NT2/D1 (cell line): ENCODE measurements around the gene BEX4.
"Not testable (repeated sequence)": the region's sequence is repeated elsewhere in the genome, so short reads cannot be mapped to it uniquely, and the experiment has no call there.

ENCODE experiments used
- DNase-seq: peaks from one replicate; pipeline ENCODE4 v3.0.0-alpha.2; 2011; ENCODE audit warnings: low read depth, low spot score
- H3K27me3 ChIP-seq: 2 replicates; pipeline ENCODE4 v1.6.0; 2011; ENCODE audit warnings: mild to moderate bottlenecking; ENCODE audit not compliant: insufficient read length, insufficient read depth
- H3K36me3 ChIP-seq: 2 replicates; pipeline ENCODE4 v1.6.1; 2011; ENCODE audit warnings: mild to moderate bottlenecking, low read length, mixed read lengths; ENCODE audit not compliant: insufficient read depth, insufficient read length
- H3K4me1 ChIP-seq: 2 replicates; pipeline ENCODE4 v1.5.1; 2011; ENCODE audit not compliant: insufficient read depth, insufficient read length
- H3K4me3 ChIP-seq: 2 replicates; pipeline ENCODE4 v1.5.1; 2011; ENCODE audit warnings: low read depth; ENCODE audit not compliant: insufficient read length
- H3K9ac ChIP-seq: 2 replicates; pipeline ENCODE4 v1.6.0; 2011; ENCODE audit warnings: low read depth; ENCODE audit not compliant: insufficient read length
- H3K9me3 ChIP-seq: 2 replicates; pipeline ENCODE4 v1.5.1; 2011; ENCODE audit warnings: mild to moderate bottlenecking, low read length; ENCODE audit not compliant: insufficient read depth
- SUZ12 ChIP-seq: IDR thresholded peaks from 2 replicates; pipeline ENCODE4 v1.6.1; 2011; ENCODE audit not compliant: insufficient read length, insufficient read depth; ENCODE audit errors: extremely low read depth
- YY1 ChIP-seq: IDR thresholded peaks from 2 replicates; pipeline ENCODE4 v1.6.1; 2011; ENCODE audit not compliant: insufficient read length, insufficient read depth
- ZNF274 ChIP-seq: IDR thresholded peaks from 2 replicates; pipeline ENCODE4 v1.6.1; 2011; ENCODE audit warnings: mild to moderate bottlenecking, low read depth, low read length

Gene BEX4

DNA sequence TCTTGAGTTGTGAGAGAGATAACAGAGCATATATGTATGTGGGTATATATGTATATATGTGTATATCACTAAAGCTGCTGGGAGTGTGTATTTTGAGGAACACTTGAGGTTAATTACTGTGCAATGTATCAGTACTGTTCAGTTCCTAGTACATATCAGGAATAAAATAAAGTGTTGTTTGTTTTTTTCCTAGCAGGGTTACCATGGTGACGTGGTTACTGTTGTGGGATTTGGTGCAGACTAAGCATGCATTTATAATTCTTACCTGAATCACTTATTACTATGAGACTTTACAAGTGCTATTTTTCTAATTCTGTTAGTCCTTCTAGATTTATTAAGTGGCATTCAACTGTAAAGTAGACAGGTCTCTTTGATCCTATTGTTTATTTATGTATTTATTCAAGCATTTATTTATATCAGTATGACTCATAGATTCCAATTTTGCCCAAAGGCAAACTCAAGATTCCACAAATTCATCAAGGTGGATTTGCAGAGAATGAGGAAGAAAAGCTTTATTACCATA is 26.9 kb upstream of the BEX4 start:
- TF ChIP-seq YY1 (no peak), ZNF274 (no peak), SUZ12 (no peak)
- no peak for DNase-seq
- Histone ChIP-seq H3K36me3 (no peaks in the 10 kb centered on the region), H3K9me3 (no peaks in the 10 kb centered on the region), H3K27me3 (peaks cover 35% of the 10 kb centered on the region), H3K4me1 (no peaks in the 10 kb centered on the region), H3K9ac (no peak overlapping the region), H3K4me3 (no peak overlapping the region)

GRCh38 chrX:103197721-103198306 is 17.1 kb upstream of the BEX4 start:
- no peaks in the 10 kb centered on the region for H3K4me1 ChIP-seq
- no peaks in the 10 kb centered on the region for H3K27me3 ChIP-seq
- H3K9me3 ChIP-seq = no peaks in the 10 kb centered on the region
- TF ChIP-seq YY1 (no peak), ZNF274 (no peak), SUZ12 (no peak)
- H3K4me3 ChIP-seq = no peak overlapping the region
- H3K36me3 ChIP-seq = no peaks in the 10 kb centered on the region
- no peak overlapping the region for H3K9ac ChIP-seq
- DNase-seq = no peak

GRCh38 chrX:103198668-103199067 is 16.2 kb upstream of the BEX4 start:
- H3K4me1 ChIP-seq, H3K9me3 ChIP-seq, H3K9ac ChIP-seq, H3K27me3 ChIP-seq, DNase-seq, H3K36me3 ChIP-seq, H3K4me3 ChIP-seq: not testable (repeated sequence)

GRCh38 chrX:103201041-103201440 is 13.9 kb upstream of the BEX4 start:
- H3K9ac ChIP-seq = no peak overlapping the region
- TF ChIP-seq ZNF274 (no peak), YY1 (no peak), SUZ12 (no peak)
- H3K4me3 ChIP-seq = no peak overlapping the region
- no peaks in the 10 kb centered on the region for H3K27me3 ChIP-seq
- no peak for DNase-seq
- H3K4me1 ChIP-seq = no peaks in the 10 kb centered on the region
- no peaks in the 10 kb centered on the region for H3K36me3 ChIP-seq
- no peaks in the 10 kb centered on the region for H3K9me3 ChIP-seq

- Histone ChIP-seq H3K9ac (no peak overlapping the region), H3K36me3 (no peaks in the 10 kb centered on the region), H3K27me3 (no peaks in the 10 kb centered on the region), H3K4me1 (no peaks in the 10 kb centered on the region), H3K9me3 (no peaks in the 10 kb centered on the region), H3K4me3 (no peak overlapping the region)
- TF ChIP-seq YY1 (no peak), ZNF274 (no peak), SUZ12 (no peak)
- no peak for DNase-seq
Measured at GRCh38 chrX:103210056-103210455, 4.9 kb upstream of the BEX4 start.

- no peaks in the 10 kb centered on the region for H3K9me3 ChIP-seq
- no peaks in the 10 kb centered on the region for H3K27me3 ChIP-seq
- TF ChIP-seq YY1 (no peak), ZNF274 (no peak), SUZ12 (no peak)
- no peaks in the 10 kb centered on the region for H3K4me1 ChIP-seq
- DNase-seq = peak; percentile 38
- no peak overlapping the region for H3K9ac ChIP-seq
- peaks cover 4% of the 10 kb centered on the region for H3K36me3 ChIP-seq
- H3K4me3 ChIP-seq = no peak overlapping the region
Measured at GRCh38 chrX:103211012-103211715, 3.7 kb upstream of the BEX4 start.

- H3K4me1 ChIP-seq = no peaks in the 10 kb centered on the region
- H3K36me3 ChIP-seq = peaks cover 16% of the 10 kb centered on the region
- no peak overlapping the region for H3K4me3 ChIP-seq
- DNase-seq = no peak
- no peaks in the 10 kb centered on the region for H3K9me3 ChIP-seq
- H3K27me3 ChIP-seq = no peaks in the 10 kb centered on the region
- TF ChIP-seq YY1 (no peak), ZNF274 (no peak), SUZ12 (no peak)
- H3K9ac ChIP-seq = no peak overlapping the region
Measured at GRCh38 chrX:103212749-103213457, 2.0 kb upstream of the BEX4 start.
